Testis (tissue), 2 donors: ENCODE results near the gene GHDC.

ENCODE experiments used
- POLR2A ChIP-seq: fragments of 450-650 bp; IDR thresholded peaks from one replicate; pipeline ENCODE4 v1.6.1; 2017; ENCODE audit warnings: antibody characterized with exemption, mild to moderate bottlenecking, moderate library complexity
- TF ChIP-seq, protein P1 (sequence below), 3 experiments: fragments of 450-650 bp in 2 of 3; fragments of 200-600 bp in 1 of 3; sonication (generic) in 1 of 3; IDR thresholded peaks; one replicate each; pipeline ENCODE4 v1.5.1; 2016 to 2019; ENCODE audit warnings: antibody characterized with exemption in 3 of 3, mild to moderate bottlenecking in 2 of 3, moderate library complexity in 1 of 3

DNA sequence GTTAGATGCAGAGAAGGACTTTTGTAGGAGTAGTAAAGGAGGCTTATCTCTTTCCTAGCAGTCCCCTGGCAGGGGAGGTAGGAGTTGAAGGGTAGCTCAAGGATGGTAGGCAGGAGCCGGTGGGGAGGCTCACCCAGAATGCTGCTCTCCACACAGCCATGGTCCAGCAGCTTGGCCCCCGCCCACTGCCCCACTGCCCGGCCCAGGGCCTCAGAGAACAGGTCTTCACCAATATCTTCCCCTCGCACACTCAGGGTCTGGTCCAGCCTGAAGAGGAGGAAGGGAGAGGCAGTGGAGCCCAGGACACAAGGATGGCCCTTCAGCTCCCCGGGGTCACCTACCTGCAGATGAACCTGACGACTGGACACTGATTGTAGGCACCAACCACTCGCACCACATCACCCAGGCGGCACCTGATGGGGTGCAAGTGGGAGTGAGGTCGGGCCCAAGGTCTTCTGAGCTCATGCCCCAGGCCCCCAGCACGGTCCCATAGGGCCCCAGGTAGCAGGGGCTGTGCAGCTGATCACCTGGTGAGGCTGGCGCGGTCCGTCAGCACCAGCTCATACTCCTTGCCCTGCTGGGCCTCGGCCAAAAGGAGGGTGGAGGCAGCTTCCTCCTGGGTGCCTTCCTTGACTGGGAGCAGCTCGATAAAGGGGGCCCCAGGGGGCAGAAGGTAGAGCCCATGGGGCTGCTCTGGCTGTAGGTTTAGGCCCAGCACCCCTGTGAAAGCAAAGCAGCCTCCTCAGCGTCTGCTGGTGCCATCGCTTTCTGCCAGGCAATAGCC is 3.6 kb downstream of the GHDC start:
- TF ChIP-seq POLR2A, result no peak
- TF ChIP-seq, protein P1, sequence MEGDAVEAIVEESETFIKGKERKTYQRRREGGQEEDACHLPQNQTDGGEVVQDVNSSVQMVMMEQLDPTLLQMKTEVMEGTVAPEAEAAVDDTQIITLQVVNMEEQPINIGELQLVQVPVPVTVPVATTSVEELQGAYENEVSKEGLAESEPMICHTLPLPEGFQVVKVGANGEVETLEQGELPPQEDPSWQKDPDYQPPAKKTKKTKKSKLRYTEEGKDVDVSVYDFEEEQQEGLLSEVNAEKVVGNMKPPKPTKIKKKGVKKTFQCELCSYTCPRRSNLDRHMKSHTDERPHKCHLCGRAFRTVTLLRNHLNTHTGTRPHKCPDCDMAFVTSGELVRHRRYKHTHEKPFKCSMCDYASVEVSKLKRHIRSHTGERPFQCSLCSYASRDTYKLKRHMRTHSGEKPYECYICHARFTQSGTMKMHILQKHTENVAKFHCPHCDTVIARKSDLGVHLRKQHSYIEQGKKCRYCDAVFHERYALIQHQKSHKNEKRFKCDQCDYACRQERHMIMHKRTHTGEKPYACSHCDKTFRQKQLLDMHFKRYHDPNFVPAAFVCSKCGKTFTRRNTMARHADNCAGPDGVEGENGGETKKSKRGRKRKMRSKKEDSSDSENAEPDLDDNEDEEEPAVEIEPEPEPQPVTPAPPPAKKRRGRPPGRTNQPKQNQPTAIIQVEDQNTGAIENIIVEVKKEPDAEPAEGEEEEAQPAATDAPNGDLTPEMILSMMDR (IDR thresholded peaks at IDR 0.05), result no peak
